ENCODE measurements around the gene STKLD1.

The STKLD1 gene

GRCh38 chr9:133394687-133395271 lies 18.6 kb downstream of the STKLD1 start:
- no peak for DNase-seq
- no peak overlapping the region for H3K4me3 ChIP-seq (ENCODE audit: insufficient read depth, low read depth, low read length, poor library complexity, severe bottlenecking)
- H3K9me3 ChIP-seq (ENCODE audit: control insufficient read depth, low read length) = no peaks in the 10 kb centered on the region
- H3K27ac ChIP-seq (ENCODE audit: insufficient read depth, low read length, poor library complexity, severe bottlenecking) = no peak overlapping the region
- no peaks in the 10 kb centered on the region for H3K27me3 ChIP-seq (replicated peaks; ENCODE audit: control insufficient read depth, insufficient read depth, low read length, poor library complexity, severe bottlenecking)
- no peaks in the 10 kb centered on the region for H3K4me1 ChIP-seq (ENCODE audit: control insufficient read depth, insufficient read depth, low read length, poor library complexity, severe bottlenecking)
- no peaks in the 10 kb centered on the region for H3K36me3 ChIP-seq (ENCODE audit: control insufficient read depth, insufficient read depth, low read length)

DNA sequence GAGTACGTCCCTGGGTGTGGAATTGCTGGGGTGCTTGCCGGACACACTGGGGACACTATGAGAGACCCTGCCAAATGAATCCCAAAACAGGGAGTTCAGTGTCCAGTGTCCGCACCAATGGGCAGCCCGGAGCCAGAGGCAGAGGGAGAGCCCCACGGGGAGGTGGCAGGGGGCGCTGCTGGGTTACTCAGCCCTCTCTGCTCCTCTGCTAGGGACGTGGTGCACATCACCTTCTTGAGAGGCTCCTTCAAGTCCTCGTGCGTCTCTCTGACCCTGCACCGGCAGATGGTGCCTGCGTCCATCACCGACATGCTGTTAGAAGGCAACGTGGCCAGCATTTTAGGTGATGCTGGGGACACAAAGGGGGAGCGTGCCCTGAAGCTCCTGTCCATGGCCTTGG lies 20.8 kb downstream of the STKLD1 start:
- Histone ChIP-seq H3K27ac (ENCODE audit: insufficient read depth, low read length, poor library complexity, severe bottlenecking) (no peak overlapping the region), H3K9me3 (ENCODE audit: control insufficient read depth, low read length) (no peaks in the 10 kb centered on the region), H3K36me3 (ENCODE audit: control insufficient read depth, insufficient read depth, low read length) (no peaks in the 10 kb centered on the region), H3K4me1 (ENCODE audit: control insufficient read depth, insufficient read depth, low read length, poor library complexity, severe bottlenecking) (no peaks in the 10 kb centered on the region), H3K27me3 (replicated peaks; ENCODE audit: control insufficient read depth, insufficient read depth, low read length, poor library complexity, severe bottlenecking) (no peaks in the 10 kb centered on the region), H3K4me3 (ENCODE audit: insufficient read depth, low read depth, low read length, poor library complexity, severe bottlenecking) (no peak overlapping the region)
- no peak for DNase-seq

DNA sequence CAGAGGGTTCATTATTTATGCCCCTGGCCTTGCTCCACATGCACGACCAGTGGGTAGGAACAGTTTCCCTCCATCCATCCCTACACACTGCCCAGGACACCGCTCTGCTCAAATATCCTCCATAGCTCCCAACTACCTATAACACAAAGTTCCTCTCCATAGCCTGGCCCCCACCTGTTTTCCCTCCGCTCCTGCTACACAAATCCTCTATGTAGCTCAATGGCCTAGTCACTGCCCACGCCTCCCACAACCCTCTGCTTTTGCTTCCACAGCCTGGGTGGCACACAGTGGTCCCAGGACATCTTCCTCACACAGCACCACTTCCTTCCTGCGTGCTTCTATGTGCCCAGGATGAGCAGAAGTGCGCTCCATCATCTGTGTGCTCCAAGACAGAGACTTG lies 21.2 kb downstream of the STKLD1 start:
- DNase-seq = no peak
- H3K27me3 ChIP-seq (replicated peaks; ENCODE audit: control insufficient read depth, insufficient read depth, low read length, poor library complexity, severe bottlenecking) = no peaks in the 10 kb centered on the region
- no peak overlapping the region for H3K27ac ChIP-seq (ENCODE audit: insufficient read depth, low read length, poor library complexity, severe bottlenecking)
- H3K9me3 ChIP-seq (ENCODE audit: control insufficient read depth, low read length) = no peaks in the 10 kb centered on the region
- no peaks in the 10 kb centered on the region for H3K4me1 ChIP-seq (ENCODE audit: control insufficient read depth, insufficient read depth, low read length, poor library complexity, severe bottlenecking)
- H3K4me3 ChIP-seq (ENCODE audit: insufficient read depth, low read depth, low read length, poor library complexity, severe bottlenecking) = no peak overlapping the region
- H3K36me3 ChIP-seq (ENCODE audit: control insufficient read depth, insufficient read depth, low read length) = no peaks in the 10 kb centered on the region

GRCh38 chr9:133397895-133398294 lies 21.7 kb downstream of the STKLD1 start:
- H3K27ac ChIP-seq (ENCODE audit: insufficient read depth, low read length, poor library complexity, severe bottlenecking) = no peak overlapping the region
- no peaks in the 10 kb centered on the region for H3K4me1 ChIP-seq (ENCODE audit: control insufficient read depth, insufficient read depth, low read length, poor library complexity, severe bottlenecking)
- no peaks in the 10 kb centered on the region for H3K27me3 ChIP-seq (replicated peaks; ENCODE audit: control insufficient read depth, insufficient read depth, low read length, poor library complexity, severe bottlenecking)
- no peak overlapping the region for H3K4me3 ChIP-seq (ENCODE audit: insufficient read depth, low read depth, low read length, poor library complexity, severe bottlenecking)
- DNase-seq = no peak
- no peaks in the 10 kb centered on the region for H3K9me3 ChIP-seq (ENCODE audit: control insufficient read depth, low read length)
- no peaks in the 10 kb centered on the region for H3K36me3 ChIP-seq (ENCODE audit: control insufficient read depth, insufficient read depth, low read length)

DNA sequence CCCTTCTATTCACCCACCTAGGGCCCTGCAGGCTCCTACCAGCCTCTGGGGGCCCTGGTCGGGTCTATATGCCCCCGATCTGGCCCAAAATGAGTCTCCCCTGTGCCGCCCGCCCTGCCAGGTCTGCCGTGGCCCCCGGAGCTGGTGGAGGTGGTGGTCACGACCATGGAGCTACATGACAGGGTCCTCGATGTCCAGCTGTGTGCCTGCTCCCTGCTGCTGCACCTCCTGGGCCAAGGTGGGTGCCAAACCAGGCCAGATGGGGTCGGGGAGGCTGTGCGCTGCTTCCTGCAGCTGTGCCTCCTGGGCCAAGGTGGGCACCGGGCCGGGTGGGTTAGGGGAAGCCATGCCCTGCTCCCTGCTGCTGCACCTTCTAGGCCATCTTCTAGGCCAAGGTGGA lies 24.1 kb downstream of the STKLD1 start:
- Histone ChIP-seq H3K27me3 (replicated peaks; ENCODE audit: control insufficient read depth, insufficient read depth, low read length, poor library complexity, severe bottlenecking) (no peaks in the 10 kb centered on the region), H3K9me3 (ENCODE audit: control insufficient read depth, low read length) (no peaks in the 10 kb centered on the region), H3K27ac (ENCODE audit: insufficient read depth, low read length, poor library complexity, severe bottlenecking) (no peak overlapping the region), H3K36me3 (ENCODE audit: control insufficient read depth, insufficient read depth, low read length) (peaks cover 8% of the 10 kb centered on the region), H3K4me1 (ENCODE audit: control insufficient read depth, insufficient read depth, low read length, poor library complexity, severe bottlenecking) (no peaks in the 10 kb centered on the region), H3K4me3 (ENCODE audit: insufficient read depth, low read depth, low read length, poor library complexity, severe bottlenecking) (no peak overlapping the region)
- DNase-seq = no peak

DNA sequence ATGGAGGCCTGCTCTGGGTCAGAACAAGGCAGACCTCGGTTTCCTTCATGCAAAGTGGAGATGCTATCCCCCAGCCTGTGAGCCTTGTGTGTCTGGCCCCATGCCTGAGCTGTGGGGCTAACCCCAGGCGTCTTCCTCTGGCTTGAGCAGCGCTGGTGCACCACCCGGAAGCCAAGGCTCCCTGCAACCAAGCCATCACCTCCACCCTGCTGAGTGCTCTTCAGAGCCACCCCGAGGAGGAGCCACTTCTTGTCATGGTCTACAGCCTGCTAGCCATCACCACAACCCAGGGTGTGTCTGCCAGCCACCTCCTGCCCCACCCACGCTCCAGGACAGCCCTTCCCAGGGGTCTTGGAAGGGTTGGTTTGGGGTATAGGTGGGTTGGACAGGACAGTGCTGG lies 25.4 kb downstream of the STKLD1 start:
- no peak overlapping the region for H3K27ac ChIP-seq (ENCODE audit: insufficient read depth, low read length, poor library complexity, severe bottlenecking)
- H3K27me3 ChIP-seq (replicated peaks; ENCODE audit: control insufficient read depth, insufficient read depth, low read length, poor library complexity, severe bottlenecking) = no peaks in the 10 kb centered on the region
- no peak overlapping the region for H3K4me3 ChIP-seq (ENCODE audit: insufficient read depth, low read depth, low read length, poor library complexity, severe bottlenecking)
- DNase-seq = no peak
- H3K36me3 ChIP-seq (ENCODE audit: control insufficient read depth, insufficient read depth, low read length) = peaks cover 20% of the 10 kb centered on the region
- H3K9me3 ChIP-seq (ENCODE audit: control insufficient read depth, low read length) = no peaks in the 10 kb centered on the region
- no peaks in the 10 kb centered on the region for H3K4me1 ChIP-seq (ENCODE audit: control insufficient read depth, insufficient read depth, low read length, poor library complexity, severe bottlenecking)

- H3K27ac ChIP-seq (ENCODE audit: insufficient read depth, low read length, poor library complexity, severe bottlenecking) = no peak overlapping the region
- H3K27me3 ChIP-seq (replicated peaks; ENCODE audit: control insufficient read depth, insufficient read depth, low read length, poor library complexity, severe bottlenecking) = no peaks in the 10 kb centered on the region
- peaks cover 28% of the 10 kb centered on the region for H3K36me3 ChIP-seq (ENCODE audit: control insufficient read depth, insufficient read depth, low read length)
- H3K9me3 ChIP-seq (ENCODE audit: control insufficient read depth, low read length) = no peaks in the 10 kb centered on the region
- DNase-seq = no peak
- H3K4me3 ChIP-seq (ENCODE audit: insufficient read depth, low read depth, low read length, poor library complexity, severe bottlenecking) = no peak overlapping the region
- H3K4me1 ChIP-seq (ENCODE audit: control insufficient read depth, insufficient read depth, low read length, poor library complexity, severe bottlenecking) = no peaks in the 10 kb centered on the region
Measured at GRCh38 chr9:133402689-133403088, 26.5 kb downstream of the STKLD1 start.

- peaks cover 31% of the 10 kb centered on the region for H3K36me3 ChIP-seq (ENCODE audit: control insufficient read depth, insufficient read depth, low read length)
- DNase-seq = peak; percentile 24 to 35 (median 31)
Measured at GRCh38 chr9:133403766-133404453, 27.7 kb downstream of the STKLD1 start.

DNA sequence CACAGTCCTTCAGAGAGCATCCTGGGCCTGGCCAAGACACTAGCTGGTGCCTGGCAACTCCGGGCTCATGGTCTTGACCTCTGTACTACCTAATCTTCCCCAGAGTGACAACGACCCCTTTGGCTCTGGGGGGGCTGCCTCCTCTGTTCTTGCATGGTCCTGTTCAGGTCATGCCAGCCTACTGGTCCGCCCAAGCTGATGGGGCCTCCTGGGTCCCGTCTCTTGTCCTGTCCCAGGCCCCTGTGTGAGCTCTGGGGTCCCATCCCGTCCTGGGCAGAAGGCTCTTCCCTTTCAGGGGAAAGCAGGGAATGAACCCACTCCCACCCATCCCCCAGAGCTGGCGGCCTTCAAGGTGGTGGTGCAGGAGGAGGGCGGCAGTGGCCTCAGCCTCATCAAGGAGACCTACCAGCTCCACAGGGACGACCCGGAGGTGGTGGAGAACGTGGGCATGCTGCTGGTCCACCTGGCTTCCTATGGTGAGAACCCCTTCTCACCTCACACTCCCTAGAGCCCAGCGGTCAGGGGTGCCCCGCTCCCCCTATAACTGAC lies 28.4 kb downstream of the STKLD1 start:
- Histone ChIP-seq H3K9me3 (ENCODE audit: control insufficient read depth, low read length) (no peaks in the 10 kb centered on the region), H3K4me3 (ENCODE audit: insufficient read depth, low read depth, low read length, poor library complexity, severe bottlenecking) (no peak overlapping the region), H3K27ac (ENCODE audit: insufficient read depth, low read length, poor library complexity, severe bottlenecking) (no peak overlapping the region), H3K36me3 (ENCODE audit: control insufficient read depth, insufficient read depth, low read length) (peaks cover 33% of the 10 kb centered on the region), H3K27me3 (replicated peaks; ENCODE audit: control insufficient read depth, insufficient read depth, low read length, poor library complexity, severe bottlenecking) (no peaks in the 10 kb centered on the region), H3K4me1 (ENCODE audit: control insufficient read depth, insufficient read depth, low read length, poor library complexity, severe bottlenecking) (no peaks in the 10 kb centered on the region)
- no peak for DNase-seq

More at GRCh38 chr9:133403766-133404453, 27.7 kb downstream of the STKLD1 start:
- Histone ChIP-seq H3K27ac (ENCODE audit: insufficient read depth, low read length, poor library complexity, severe bottlenecking) (no peak overlapping the region), H3K27me3 (replicated peaks; ENCODE audit: control insufficient read depth, insufficient read depth, low read length, poor library complexity, severe bottlenecking) (no peaks in the 10 kb centered on the region), H3K9me3 (ENCODE audit: control insufficient read depth, low read length) (no peaks in the 10 kb centered on the region), H3K4me1 (ENCODE audit: control insufficient read depth, insufficient read depth, low read length, poor library complexity, severe bottlenecking) (no peaks in the 10 kb centered on the region), H3K4me3 (ENCODE audit: insufficient read depth, low read depth, low read length, poor library complexity, severe bottlenecking) (no peak overlapping the region)

All from effector memory CD4-positive, alpha-beta T cell (primary cell).